Activated T-helper 2 cell treated with anti-CD3 and anti-CD28 coated beads, Interferon-gamma antibody, Interleukin-2, Interleukin-4, amounts not matched to agents 10 μg/mL and 5 μg/mL and 100 μg/mL, durations not matched to agents 14 hours and 24 hours and 36 hours (primary cell): Measurements from ENCODE around the gene OR8K1. TPM values are rescaled to one million over a fixed set of nuclear protein-coding genes. Genes with fewer than 3 reads are reported as not detected.

ENCODE experiments used
- DNase-seq: peaks from one replicate; pipeline ENCODE4 v3.0.0; 2021; ENCODE audit warnings: low spot score
- H3K27ac Mint-ChIP-seq: one replicate; pipeline ENCODE4 v1.8.0; 2021; ENCODE audit warnings: mixed read lengths
- H3K27me3 Mint-ChIP-seq: one replicate; pipeline ENCODE4 v1.8.0; 2021; ENCODE audit warnings: low read depth, mixed read lengths
- H3K36me3 Mint-ChIP-seq: one replicate; pipeline ENCODE4 v1.8.0; 2021; ENCODE audit warnings: low read depth, mixed read lengths
- H3K4me1 Mint-ChIP-seq: one replicate; pipeline ENCODE4 v1.8.0; 2021; ENCODE audit warnings: low read depth, mixed read lengths
- H3K4me3 Mint-ChIP-seq: one replicate; pipeline ENCODE4 v1.8.0; 2021; ENCODE audit warnings: low read depth, mild to moderate bottlenecking, moderate library complexity, mixed read lengths
- H3K9me3 Mint-ChIP-seq: one replicate; pipeline ENCODE4 v1.8.0; 2021; ENCODE audit warnings: mixed read lengths
- intact Hi-C: fragments of 100-400 bp; cut with micrococcal nuclease; formaldehyde crosslinking; loops from one replicate; pipeline ENCODE4 v1.15.1; 2023
- total RNA-seq: library from RNA; stranded (reverse); gene quantifications from 2 replicates; pipeline ENCODE4 v1.2.3, GENCODE V29; 2022

Gene OR8K1
- not detected in 2 replicates for total RNA-seq

DNA sequence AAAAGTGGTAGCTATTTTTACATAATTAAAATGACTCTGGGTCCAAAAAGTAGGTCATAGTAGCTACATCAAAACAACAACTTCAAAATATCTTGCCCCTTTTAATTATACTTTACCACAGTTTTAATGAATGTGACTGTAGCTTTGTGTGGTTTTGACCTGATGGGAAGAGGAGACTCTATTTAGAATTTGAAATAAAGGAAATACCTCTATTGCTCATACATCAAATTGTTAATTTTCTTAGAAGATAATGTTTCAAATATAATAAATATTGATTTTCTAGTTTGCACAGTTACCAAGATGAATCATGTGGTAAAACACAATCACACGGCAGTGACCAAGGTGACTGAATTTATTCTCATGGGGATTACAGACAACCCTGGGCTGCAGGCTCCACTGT, at the start of gene OR8K1:
Gene OR8K1 (plus strand): TSS at position 301 of the 400 bp plus-strand sequence. CDS start 0 bp downstream, at position 301.
- no peak within 1 kb of the TSS for H3K27ac Mint-ChIP-seq
- no peak within 1 kb of the TSS for H3K4me3 Mint-ChIP-seq
- no peaks in the 10 kb centered on the region for H3K36me3 Mint-ChIP-seq
- intact Hi-C loops: no loop called here
- no peaks in the 10 kb centered on the region for H3K4me1 Mint-ChIP-seq
- no peaks in the 10 kb centered on the region for H3K27me3 Mint-ChIP-seq
- no peak for DNase-seq
- H3K9me3 Mint-ChIP-seq: peaks cover 33% of the 10 kb centered on the region

DNA sequence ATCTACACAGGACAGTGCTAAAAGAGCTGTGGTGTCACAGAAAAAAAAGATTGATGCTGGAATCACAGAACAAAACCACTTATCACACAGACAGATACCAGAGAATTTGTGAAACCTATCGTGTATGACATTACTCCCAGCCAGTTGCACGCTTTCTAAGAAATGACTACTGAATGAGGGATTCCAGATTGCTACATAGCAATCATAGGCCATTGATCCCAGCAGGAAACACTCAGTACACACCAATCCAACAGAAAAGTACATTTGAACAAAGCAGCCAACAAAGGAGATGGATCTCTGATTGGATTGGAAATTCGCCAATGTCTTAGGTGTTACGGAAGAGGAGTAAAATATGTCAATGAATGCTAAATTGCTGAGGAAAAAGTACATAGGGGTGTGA, 48.9 kb upstream of the OR8K1 start:
- no peak overlapping the region for H3K27ac Mint-ChIP-seq
- H3K9me3 Mint-ChIP-seq: peaks cover 44% of the 10 kb centered on the region
- H3K4me1 Mint-ChIP-seq: no peaks in the 10 kb centered on the region
- no peaks in the 10 kb centered on the region for H3K36me3 Mint-ChIP-seq
- DNase-seq: no peak
- H3K4me3 Mint-ChIP-seq: no peak overlapping the region
- intact Hi-C loops: no loop called here
- no peaks in the 10 kb centered on the region for H3K27me3 Mint-ChIP-seq

DNA sequence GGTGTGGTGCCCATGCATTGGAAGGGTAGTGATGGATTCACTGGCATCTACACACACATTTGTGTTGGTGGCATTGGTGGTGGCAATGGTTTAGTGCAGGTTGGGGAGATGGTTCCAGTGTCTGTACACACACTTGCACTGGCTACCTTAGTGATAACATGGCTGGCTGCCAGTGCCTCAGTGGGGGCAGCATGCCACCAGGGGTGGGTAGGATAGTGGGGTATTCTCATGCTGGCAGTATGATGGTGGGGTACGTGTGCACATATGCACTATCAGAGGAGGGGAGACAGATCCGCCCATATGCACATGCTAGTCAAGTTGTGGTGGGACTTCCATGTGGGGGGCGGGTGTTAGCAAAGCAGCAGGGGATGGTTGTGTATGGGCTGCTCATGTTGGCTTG, 38.0 kb upstream of the OR8K1 start:
- Mint-ChIP-seq H3K36me3 (no peaks in the 10 kb centered on the region), H3K27me3 (no peaks in the 10 kb centered on the region), H3K4me1 (no peaks in the 10 kb centered on the region), H3K27ac (no peak overlapping the region), H3K4me3 (no peak overlapping the region), H3K9me3 (peaks cover 78% of the 10 kb centered on the region)
- no peak for DNase-seq
- intact Hi-C loops: no loop called here

DNA sequence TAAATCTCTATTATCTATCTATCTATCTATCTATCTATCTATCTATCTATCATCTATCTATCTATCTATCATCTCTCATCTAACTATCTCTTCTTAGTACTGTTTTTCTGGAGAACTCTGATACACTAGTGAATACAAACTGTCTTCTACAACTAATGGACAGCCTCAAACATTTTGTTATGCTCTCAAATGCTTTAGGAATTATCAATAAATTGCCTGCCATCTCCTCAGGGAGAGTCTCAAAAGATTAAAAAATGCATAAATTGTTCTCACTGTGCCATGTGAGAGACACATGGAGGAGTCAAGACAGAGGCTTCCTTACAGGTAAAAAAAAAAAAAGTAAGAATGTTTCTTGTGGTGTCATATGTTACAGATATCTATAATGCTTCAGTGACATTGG, 31.0 kb upstream of the OR8K1 start, which contains the start of gene OR8K3:
Gene OR8K3 (plus strand): TSS at position 301 of the 400 bp plus-strand sequence. CDS start 3,163 bp downstream, outside the sequence.
- H3K9me3 Mint-ChIP-seq: peaks cover 50% of the 10 kb centered on the region
- no peaks in the 10 kb centered on the region for H3K27me3 Mint-ChIP-seq
- intact Hi-C loops: no loop called here
- no peak within 1 kb of the TSS for H3K27ac Mint-ChIP-seq
- no peak within 1 kb of the TSS for H3K4me3 Mint-ChIP-seq
- no peak for DNase-seq
- no peaks in the 10 kb centered on the region for H3K4me1 Mint-ChIP-seq
- no peaks in the 10 kb centered on the region for H3K36me3 Mint-ChIP-seq

DNA sequence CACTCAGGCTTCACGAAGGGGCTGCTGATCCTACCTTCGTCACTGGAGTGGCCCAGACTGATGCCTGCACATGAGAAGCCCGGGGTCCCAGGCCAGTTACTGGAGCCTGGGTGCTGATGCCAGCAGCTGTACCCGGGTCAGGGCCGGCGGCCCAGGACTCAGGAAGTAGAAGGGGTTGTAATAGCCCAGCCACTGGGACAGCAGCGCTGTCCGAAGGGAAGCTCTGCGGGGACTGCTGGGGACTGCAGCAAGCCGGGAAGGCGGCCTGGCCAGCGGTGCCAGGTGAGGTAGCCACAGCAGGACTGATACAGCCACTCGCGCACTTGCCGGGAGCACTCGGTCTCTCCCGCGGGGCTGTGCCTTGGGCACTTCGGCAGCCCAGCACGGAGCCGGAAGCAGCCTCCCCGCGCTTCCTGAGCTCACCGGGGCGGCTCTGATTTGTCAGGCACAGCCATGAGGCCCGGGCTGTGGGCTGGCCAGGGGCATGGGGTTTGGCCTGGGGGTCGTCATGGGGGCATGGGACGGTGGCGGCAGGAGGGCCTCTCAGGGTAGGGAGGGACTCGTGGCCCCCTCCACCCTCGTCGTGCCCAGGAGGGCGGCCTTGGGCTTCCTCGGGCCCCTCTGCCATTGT, 13.9 kb upstream of the OR8K1 start:
- intact Hi-C loops: no loop called here
- DNase-seq: no peak

DNA sequence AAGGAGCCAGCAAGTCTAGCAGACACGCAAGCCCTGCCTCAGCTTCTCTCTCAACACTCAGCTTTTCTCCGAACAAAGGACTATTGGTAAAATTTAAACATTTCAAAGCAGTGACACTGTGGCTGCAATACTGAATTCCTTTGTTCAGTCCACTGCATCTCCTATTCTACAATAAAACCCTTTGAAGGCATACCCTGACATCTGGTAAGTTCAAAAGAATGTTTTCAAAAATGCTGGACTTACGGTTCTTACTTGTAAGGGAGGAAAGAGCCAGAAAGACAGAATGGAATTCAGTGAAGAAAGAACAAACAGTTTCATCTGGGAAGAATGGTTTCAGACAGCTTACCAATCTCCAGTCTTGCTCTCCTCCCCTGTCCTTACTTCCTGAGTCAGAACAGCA, 12.7 kb upstream of the OR8K1 start:
- peaks cover 35% of the 10 kb centered on the region for H3K9me3 Mint-ChIP-seq
- intact Hi-C loops: no loop called here
- no peak for DNase-seq

More for the DNA sequence above, 13.9 kb upstream of the OR8K1 start:
- no peaks in the 10 kb centered on the region for H3K27me3 Mint-ChIP-seq
- no peaks in the 10 kb centered on the region for H3K4me1 Mint-ChIP-seq
- H3K9me3 Mint-ChIP-seq: peaks cover 41% of the 10 kb centered on the region
- no peaks in the 10 kb centered on the region for H3K36me3 Mint-ChIP-seq
- no peak overlapping the region for H3K4me3 Mint-ChIP-seq
- no peak overlapping the region for H3K27ac Mint-ChIP-seq

DNA sequence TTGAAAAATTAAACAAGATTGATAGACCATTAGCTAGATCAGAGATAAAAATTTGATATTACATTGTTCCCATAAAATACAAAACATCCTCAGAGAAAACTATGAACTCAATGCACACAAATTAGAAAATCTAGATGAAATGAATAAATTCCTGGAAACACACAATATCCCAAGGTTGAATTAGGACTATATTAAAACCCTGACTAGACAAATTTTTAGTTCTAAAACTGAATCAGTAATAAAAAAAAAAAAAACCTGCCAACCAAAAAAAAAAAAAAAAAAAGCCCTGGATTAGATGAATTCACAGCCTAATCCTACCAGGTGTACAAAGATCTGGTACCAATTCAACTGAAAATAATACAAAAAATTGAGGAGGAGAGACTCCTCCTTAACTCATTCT, 5.5 kb upstream of the OR8K1 start:
- no peak for DNase-seq
- Mint-ChIP-seq H3K27ac (no peak overlapping the region), H3K36me3 (no peaks in the 10 kb centered on the region), H3K4me3 (no peak overlapping the region), H3K4me1 (no peaks in the 10 kb centered on the region), H3K9me3 (peaks cover 51% of the 10 kb centered on the region), H3K27me3 (no peaks in the 10 kb centered on the region)
- intact Hi-C loops: no loop called here

More for the DNA sequence above, 12.7 kb upstream of the OR8K1 start:
- H3K4me1 Mint-ChIP-seq: no peaks in the 10 kb centered on the region
- no peak overlapping the region for H3K4me3 Mint-ChIP-seq
- no peak overlapping the region for H3K27ac Mint-ChIP-seq
- H3K27me3 Mint-ChIP-seq: no peaks in the 10 kb centered on the region
- H3K36me3 Mint-ChIP-seq: no peaks in the 10 kb centered on the region

DNA sequence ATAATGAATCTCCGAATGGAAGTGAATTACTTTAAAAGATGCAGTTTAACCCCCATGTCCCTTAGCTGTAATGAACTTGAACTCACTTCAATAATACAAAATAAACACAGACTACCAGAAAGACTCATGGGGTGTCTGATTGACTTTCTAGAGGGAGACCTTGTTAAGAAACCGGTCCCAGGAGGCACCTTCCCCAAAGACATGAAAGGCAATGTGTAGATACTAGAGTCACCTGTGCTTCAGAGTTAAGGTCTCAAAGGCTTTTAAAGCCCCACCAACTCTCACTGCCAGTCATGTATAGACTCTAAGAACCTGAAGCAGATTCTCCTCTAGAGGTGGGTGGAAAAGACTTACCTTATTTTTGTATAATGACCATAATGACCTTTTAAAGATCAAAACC, 8.2 kb downstream of the OR8K1 start, which contains the start of gene OR8J1:
Gene OR8J1 (plus strand): TSS at position 301 of the 400 bp plus-strand sequence. CDS start 5,956 bp downstream, outside the sequence.
- intact Hi-C loops: no loop called here
- Mint-ChIP-seq H3K9me3 (peaks cover 28% of the 10 kb centered on the region), H3K27ac (no peak within 1 kb of the TSS), H3K27me3 (no peaks in the 10 kb centered on the region), H3K36me3 (no peaks in the 10 kb centered on the region), H3K4me3 (no peak within 1 kb of the TSS), H3K4me1 (no peaks in the 10 kb centered on the region)
- no peak for DNase-seq

DNA sequence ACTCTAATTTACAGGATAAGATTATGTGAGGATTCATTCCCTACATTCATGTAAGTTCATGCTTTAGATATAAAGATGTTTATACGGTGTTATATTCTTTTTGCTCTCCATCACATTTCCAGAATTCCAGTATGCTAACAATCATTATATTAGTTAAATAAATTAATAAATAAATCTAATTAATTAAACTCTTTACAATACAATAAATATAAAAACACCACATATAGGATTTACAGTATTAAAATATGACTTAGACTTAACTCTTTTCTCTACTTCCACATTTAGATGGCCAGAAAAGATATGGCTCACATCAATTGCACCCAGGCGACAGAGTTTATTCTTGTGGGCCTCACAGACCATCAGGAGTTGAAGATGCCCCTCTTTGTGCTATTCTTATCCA, 29.5 kb downstream of the OR8K1 start, which contains the start of gene OR8U1:
Gene OR8U1 (plus strand): TSS at position 301 of the 400 bp plus-strand sequence. CDS start 0 bp downstream, at position 301.
- no peaks in the 10 kb centered on the region for H3K27me3 Mint-ChIP-seq
- no peaks in the 10 kb centered on the region for H3K36me3 Mint-ChIP-seq
- H3K9me3 Mint-ChIP-seq: peaks cover 47% of the 10 kb centered on the region
- no peaks in the 10 kb centered on the region for H3K4me1 Mint-ChIP-seq
- H3K27ac Mint-ChIP-seq: no peak within 1 kb of the TSS
- no peak for DNase-seq
- intact Hi-C loops: no loop called here
- H3K4me3 Mint-ChIP-seq: no peak within 1 kb of the TSS

DNA sequence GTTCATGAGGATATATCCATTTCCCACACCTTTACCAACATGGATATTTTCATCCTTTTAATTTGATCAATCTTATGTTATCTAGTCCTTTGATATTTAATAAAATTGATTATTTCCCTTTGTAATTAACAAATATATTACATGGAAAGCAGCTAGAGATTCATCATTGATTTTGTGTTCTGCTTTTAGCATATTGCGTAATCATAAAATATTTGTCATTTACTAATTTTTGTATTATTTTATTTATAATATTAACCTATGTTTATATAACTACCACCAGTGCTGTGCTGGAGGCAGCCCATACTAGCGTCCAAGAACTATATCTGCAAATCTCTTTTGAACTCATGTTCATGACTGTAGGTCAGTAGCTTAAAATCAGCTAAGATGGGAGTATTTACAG, 34.3 kb downstream of the OR8K1 start:
- peaks cover 44% of the 10 kb centered on the region for H3K9me3 Mint-ChIP-seq
- H3K36me3 Mint-ChIP-seq: no peaks in the 10 kb centered on the region
- no peaks in the 10 kb centered on the region for H3K27me3 Mint-ChIP-seq
- H3K4me1 Mint-ChIP-seq: no peaks in the 10 kb centered on the region
- H3K4me3 Mint-ChIP-seq: no peak overlapping the region
- H3K27ac Mint-ChIP-seq: no peak overlapping the region
- intact Hi-C loops: no loop called here
- DNase-seq: no peak

DNA sequence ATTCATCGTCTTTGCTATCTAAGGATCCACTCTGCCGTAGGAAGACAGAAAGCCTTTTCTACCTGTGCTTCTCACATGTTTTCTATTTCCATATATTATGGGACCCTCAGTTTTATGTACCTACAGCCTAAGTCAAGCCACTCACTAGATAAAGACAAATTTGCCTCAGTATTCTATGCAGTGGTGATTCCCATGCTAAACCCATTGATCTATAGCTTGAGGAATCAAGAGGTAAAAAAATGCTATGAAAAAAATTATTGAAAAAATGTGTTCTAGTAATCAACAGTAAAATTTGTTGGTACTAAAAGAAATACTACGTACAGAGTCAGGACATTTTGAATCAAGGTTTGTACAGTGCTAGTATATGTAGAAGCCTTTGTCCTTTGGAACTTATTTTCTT, 48.5 kb downstream of the OR8K1 start:
- Mint-ChIP-seq H3K9me3 (peaks cover 28% of the 10 kb centered on the region), H3K27me3 (no peaks in the 10 kb centered on the region), H3K4me1 (no peaks in the 10 kb centered on the region), H3K4me3 (no peak overlapping the region), H3K36me3 (no peaks in the 10 kb centered on the region), H3K27ac (no peak overlapping the region)
- DNase-seq: no peak
- intact Hi-C loops: no loop called here

DNA sequence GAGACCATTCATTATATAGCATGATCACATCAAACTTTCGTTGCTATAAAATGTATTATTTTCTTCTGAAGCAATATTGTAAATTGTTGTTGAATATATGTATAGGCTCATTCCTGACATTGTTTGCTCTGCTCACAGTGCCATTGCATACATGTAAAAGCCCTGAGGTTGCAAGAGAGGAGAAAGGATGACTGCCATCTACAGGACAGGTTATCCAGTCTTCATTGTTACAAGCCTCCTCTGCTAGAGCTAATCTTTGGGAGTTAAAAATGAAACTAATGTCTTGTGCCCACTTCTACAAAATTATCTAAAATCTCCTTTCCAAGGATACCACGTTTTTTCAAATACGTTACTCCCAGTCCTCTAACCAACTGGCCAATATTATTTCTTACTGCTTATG, 50.2 kb downstream of the OR8K1 start:
- intact Hi-C loops: no loop called here
- no peak overlapping the region for H3K27ac Mint-ChIP-seq
- peaks cover 18% of the 10 kb centered on the region for H3K9me3 Mint-ChIP-seq
- no peaks in the 10 kb centered on the region for H3K4me1 Mint-ChIP-seq
- no peak overlapping the region for H3K4me3 Mint-ChIP-seq
- H3K27me3 Mint-ChIP-seq: no peaks in the 10 kb centered on the region
- no peaks in the 10 kb centered on the region for H3K36me3 Mint-ChIP-seq
- DNase-seq: no peak
